Left kidney (tissue), 2 donors: ENCODE results near the gene IP6K1. TPM values are rescaled to one million over a fixed set of nuclear protein-coding genes. Genes with fewer than 3 reads are reported as not detected.
"Not testable (repeated sequence)": the region's sequence is repeated elsewhere in the genome, so short reads cannot be mapped to it uniquely, and the experiment has no call there.

Experiments
- DNase-seq: peaks from one replicate; pipeline ENCODE4 v3.0.0-alpha.2; 2013
- polyA plus RNA-seq: library from polyadenylated mRNA; unstranded; fragments of 120-200 nt; gene quantifications from one replicate; pipeline ENCODE4 v1.2.1, GENCODE V29; 2013; ENCODE audit not compliant: insufficient read length

IP6K1 gene
- polyA plus RNA-seq, 1 donor: 50.9 TPM

DNA sequence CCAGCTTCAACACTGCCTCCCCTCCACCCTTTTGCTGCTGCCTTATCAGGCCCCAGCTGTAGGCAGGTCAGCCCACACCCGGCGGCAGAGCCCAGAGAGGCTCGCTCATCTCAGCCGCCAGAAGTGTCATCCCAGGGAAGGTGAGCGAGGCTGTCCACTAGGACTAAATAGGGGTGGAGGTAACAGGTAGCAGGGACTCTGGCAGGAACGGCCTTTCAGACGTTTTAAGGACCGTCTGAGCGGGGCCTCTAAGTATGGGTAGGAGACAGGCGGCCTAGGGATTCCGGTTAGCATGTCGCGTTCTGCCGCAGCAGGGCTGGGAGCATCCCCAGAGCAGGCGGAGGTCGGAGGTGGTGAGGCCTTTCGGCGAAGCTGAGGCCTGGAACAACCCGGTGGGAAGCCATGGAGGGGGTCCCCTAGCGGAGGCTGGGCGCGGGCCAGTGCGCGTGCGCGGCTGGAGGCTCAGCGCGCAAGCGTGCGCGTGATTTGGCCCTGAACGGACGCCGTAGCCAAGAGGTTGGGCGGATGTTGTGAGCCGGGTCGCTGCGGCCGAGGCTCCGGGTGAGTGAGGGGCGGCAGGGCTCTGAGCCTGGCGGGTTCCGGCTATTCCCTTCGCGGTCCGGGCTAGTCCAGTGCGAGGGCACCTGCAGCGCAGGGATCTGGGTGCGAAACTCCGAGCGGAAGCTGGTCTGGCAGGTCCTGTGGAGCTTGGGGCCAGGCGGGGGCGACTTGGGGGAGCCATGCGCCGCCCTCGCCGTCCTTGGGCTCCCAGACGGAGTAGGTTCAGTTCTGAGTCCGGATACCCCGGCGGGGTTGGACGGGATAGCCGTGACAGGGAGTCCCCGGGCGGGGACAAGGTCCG lies 97.1 kb downstream of the IP6K1 start, which contains the start of the genes MST1 and RNF123:
MST1 (minus strand) TSS at position 429 of the 862 bp plus-strand sequence. CDS start 783 bp downstream, outside the sequence.
RNF123 (plus strand) TSS at position 512 of the 862 bp plus-strand sequence. CDS start 1,609 bp downstream, outside the sequence.
- peak; percentile 93 for DNase-seq

DNA sequence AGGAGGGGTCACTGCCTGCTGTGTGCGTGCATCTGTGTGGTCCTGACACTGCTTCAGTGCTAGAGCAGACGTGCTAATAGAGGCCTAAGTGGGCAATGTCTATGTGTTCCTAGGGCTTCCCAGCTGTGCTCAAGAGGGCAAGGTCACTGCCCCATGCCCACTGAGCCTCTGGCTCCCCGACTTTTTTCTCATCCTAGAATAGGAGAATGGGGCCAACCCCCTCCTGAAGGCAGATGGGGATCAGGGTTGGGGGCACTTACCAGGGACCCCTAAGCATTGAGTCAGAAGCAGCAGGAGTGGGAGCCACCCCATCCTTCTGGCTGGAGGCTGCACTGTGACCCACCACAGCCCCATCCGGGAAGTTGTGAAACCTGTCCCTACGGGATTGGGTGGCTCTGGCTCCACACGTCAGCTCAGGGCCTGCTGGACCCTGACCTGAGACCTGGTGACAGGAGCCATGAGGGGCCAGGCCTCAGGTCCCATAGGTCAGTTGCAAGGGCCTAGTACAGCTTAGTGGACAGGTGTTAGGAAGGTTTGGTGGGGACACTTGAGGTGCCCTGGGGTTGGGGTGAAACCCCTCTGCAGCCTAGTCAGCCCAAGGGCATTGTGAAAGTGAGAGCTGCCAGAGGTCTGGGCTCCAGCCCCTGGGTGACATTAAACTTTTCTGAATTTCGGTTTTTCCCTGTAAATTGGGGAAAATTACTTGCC lies 97.8 kb downstream of the IP6K1 start:
- not testable (repeated sequence) for DNase-seq

DNA sequence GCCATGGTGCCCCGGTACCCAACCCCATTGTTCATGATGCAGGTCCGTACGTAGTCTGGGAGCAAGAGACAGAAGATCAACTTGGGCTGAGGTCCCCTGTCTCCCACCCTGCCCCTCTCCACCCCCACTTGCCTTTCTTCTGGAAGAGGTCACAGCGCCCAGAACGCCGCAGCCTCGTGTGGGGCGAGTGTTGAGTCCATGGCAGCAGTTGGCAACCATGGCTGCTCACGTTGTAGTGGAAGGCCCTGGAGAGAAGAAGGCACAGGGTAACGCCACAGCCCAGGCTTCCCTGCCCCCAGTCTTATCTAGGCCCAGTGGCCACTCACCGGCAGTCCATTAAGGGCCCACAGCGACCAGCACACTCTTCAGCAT lies 98.9 kb downstream of the IP6K1 start:
- not testable (repeated sequence) for DNase-seq

DNA sequence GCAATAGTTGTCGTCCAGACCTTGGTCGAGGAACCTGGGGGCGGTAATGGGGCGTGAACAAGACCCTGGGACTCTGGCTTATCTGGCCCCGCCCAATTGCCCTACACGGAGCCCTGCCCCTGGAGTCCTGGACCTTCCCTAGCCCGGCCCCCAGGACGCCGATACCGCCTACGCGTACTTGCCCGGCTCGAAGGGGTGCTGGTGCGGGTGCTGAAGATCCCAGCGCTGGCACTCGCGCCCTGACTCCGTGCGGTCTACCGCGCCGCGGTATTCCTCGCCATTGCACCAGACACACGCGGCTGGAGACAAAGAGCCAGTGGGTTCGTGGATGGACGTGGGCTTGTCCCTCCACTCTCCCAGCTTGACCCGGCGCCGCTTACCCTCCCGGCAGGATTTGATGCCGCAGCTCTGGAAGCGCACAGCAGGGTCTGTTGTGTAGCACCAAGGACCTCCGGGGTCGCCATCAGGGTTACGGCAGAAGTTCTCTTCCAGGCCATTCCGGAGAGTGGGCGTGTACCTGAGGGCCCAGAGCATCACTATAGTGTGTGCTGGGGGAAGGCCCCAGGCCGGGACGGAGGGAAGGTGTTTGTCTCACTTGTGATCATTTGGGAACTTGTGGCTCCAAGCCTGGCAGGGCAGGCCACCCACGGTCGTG lies 99.4 kb downstream of the IP6K1 start:
- peak; percentile 74 for DNase-seq

DNA sequence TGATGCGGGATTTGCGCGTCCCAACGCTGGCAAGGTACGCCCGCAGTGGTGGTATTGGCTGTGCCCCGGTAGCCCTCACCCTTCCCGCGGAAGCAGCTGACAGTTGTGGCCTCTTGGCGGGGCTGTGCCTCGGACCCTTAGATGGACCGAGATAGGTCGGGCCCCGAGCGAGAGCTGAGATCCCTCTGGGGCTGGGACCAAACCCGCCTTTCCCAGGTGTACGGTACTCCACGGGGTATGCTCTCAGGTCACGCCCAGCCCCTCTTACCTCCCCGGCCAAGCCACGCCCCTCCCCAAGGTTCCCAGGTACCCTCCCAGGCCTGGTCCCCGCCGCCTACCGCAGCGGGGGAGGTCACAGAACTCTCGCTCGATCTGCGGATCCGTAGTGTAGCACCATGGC lies 100.0 kb downstream of the IP6K1 start:
- DNase-seq: peak; percentile 38

DNA sequence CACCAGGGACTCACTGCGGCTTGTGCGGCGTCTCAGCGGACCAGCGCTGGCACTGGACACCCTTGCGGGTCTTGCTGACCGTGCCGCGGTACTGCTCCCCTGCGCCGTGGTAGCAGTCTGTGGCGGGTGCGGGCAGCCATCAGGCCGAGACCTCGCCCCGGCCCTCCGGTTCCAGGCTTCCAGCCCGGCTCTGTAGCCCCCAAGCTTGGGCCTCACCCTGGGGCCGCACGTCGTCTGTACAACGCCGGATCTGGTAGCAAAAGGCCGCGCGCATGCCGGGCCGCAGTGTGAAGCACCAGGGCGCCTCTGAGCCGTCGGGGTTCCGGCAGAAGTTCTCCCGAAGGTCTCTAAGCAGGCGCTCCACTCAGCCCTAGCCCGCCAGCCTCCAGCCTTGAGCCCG lies 100.5 kb downstream of the IP6K1 start:
- not testable (repeated sequence) for DNase-seq

DNA sequence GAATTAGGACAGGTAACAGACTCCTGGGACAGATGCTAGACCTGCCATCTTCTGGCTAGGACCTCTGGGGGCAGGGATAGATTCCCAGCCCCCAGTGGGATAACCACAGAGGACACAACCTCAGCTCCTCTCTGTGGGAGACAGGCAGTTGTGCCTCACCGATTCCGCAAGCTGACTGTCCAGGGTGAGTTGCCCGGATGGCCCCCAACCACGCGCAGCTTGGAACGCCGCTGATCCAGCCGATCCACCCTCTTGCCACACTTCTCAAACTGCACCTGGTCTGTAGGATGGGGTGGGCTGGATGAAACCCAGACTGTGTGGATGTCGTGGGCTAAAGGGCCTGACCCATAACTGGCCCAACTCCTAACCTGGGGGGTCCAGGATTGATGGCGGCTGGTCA lies 101.2 kb downstream of the IP6K1 start:
- DNase-seq: not testable (repeated sequence)

DNA sequence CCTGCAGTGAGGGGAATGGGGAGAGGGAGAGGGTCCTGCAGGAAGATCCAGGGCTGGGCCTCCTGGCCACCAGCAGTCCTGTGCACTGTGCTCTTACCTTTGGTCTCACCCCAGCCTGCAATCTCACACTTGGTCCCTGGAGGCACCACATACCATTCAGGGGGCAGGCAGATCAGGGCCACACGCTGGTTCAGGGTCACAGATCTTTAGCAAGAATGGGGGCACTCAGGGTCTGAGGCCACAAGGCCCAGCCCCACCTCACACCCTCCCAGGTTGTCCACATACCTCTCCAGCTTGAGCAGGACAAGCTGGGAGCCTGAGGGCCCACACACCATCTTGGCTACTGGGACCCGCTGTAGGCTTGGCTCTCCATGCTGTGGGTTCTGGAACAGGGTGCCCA lies 101.9 kb downstream of the IP6K1 start:
- not testable (repeated sequence) for DNase-seq

DNA sequence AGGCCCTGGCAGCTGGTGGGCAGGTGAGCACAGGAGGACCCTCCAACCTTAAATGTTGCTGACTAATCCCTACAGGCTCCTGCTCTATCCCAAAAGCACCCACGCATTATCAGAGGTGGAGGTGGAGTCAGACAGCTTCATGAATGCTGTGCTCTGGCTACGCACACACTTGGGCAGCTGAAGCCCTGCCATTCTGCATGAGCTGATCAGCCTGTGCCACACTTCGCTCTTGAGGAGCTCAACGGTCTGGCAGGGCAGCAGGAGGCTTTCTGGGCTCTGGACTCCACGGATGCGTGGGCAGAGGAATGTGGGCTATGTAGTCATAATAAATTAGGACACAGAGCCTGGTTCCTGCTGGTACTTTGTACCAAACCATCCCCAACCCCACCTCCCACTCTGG lies 103.2 kb downstream of the IP6K1 start:
- no peak for DNase-seq

DNA sequence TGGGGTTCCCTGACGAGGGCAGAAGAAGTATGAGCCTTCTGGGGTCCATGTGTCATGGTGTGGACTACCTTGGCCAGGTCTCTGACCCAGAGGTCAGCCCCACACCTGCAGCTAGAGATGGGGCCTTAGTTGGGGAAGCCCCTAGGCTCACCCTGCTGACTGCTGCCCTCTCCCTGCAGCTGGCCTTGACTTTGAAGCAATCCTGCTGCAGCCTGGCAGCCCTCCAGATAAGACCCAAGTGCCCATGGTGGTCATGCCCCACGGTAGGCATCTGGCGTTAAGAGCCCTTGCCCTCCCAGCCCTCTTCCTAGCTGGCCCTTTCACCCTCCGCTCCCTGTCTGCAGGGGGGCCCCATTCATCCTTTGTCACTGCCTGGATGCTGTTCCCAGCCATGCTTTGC lies 104.8 kb downstream of the IP6K1 start:
- DNase-seq: no peak

DNA sequence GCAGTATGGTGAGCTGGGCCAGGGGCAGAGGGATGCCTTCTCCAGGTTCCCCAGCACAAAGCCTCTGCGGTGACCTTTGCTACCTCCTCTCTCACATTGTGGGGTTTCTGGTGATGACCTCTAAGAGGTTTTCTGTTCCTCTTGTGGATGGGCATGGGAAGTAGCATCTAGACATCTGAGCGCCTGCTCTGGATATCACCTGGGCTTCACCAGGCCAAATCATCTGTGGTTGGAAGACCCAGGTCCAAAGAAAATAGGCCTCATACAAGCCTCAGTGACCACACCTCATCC lies 105.2 kb downstream of the IP6K1 start:
- DNase-seq: no peak

DNA sequence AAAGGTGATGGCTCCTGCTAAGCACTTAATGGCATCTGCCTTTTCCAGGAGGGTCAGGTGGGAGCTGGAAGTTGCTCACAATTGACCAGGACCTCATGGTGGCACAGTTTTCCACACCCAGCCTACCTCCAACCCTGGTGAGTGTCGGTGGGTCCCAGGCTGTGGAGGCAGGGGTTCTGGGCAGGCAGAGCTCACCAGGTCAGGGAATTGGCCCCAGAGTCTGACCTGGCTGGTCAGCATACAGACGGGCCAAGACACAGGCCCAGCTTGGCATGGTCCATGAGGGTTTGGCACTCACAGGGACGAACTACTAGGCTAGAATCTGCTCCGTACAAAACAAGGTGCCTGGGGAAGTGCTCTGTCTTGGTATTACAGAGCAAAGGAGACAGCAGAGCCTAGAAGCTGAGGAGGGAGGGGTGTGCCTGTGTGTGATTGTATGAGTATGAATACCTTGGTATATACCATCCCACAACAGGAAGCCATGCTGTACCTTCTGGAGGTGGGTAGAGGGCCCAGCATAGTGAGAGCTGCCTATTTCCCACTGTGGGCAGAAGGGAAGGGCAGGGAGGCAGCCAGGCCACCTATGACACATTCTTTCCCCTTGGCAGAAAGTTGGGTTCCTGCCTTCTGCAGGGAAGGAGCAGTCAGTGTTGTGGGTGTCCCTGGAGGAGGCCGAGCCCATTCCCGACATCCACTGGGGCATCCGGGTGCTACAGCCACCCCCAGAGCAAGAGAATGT lies 105.7 kb downstream of the IP6K1 start:
- no peak for DNase-seq

DNA sequence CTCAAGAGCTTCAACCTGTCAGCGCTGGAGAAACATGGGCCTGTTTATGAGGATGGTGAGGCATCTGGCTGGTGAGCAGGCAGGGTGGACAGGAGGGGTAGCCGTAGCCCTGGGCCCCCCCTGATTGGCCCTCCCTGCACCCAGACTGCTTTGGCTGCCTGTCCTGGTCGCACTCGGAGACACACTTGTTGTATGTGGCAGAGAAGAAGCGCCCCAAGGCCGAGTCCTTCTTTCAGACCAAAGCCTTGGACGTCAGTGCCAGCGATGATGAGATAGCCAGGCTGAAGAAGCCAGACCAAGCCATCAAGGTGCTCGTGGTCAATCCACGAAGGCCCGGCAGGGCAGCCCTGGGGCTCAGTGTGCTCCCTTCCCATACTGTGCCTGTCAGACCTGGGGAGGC lies 110.4 kb downstream of the IP6K1 start:
- no peak for DNase-seq

DNA sequence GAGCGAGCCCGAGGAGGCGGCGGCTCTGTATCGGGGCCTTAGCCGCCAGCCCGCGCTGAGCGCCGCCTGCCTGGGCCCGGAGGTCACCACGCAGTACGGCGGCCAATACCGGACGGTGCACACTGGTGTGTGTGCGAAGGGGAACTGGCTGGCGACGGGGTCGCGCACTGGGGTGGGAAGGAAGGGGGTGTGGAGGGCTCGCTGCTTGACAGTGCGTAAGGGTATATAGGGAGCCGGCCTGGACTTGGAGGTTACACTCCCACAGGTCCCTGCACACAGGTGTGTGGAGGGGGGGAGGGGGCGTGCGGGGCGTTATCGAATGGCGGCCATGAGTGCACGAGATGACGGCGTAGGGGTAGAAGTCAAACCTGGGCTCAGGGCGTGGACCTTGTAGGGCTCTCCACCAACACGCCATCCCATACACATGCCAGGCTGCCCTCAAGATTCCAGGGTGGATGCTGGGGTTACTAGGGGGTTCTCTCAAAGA lies 111.8 kb downstream of the IP6K1 start:
- no peak for DNase-seq

Other genes starting within 250 kb of the IP6K1 start
- gene BSN, start 232.1 kb downstream of the IP6K1 start, polyA plus RNA-seq: 1.7 TPM
- gene APEH, start 112.2 kb downstream of the IP6K1 start, polyA plus RNA-seq: 140 TPM
- 133 TPM for gene MST1, start 97.1 kb downstream of the IP6K1 start, polyA plus RNA-seq
- gene RNF123, start 97.0 kb downstream of the IP6K1 start, polyA plus RNA-seq: 35.0 TPM
- 2.6 TPM for gene AMIGO3, start 66.9 kb downstream of the IP6K1 start, polyA plus RNA-seq
- gene GMPPB, start 62.6 kb downstream of the IP6K1 start, polyA plus RNA-seq: 14.1 TPM
- gene CDHR4, start 13.3 kb upstream of the IP6K1 start, polyA plus RNA-seq: 0.28 TPM
- 8.6 TPM for gene INKA1, start 16.7 kb upstream of the IP6K1 start, polyA plus RNA-seq
- 40.7 TPM for gene UBA7, start 27.4 kb upstream of the IP6K1 start, polyA plus RNA-seq
- gene TRAIP, start 70.0 kb upstream of the IP6K1 start, polyA plus RNA-seq: 16.3 TPM
- not detected for gene CAMKV, start 83.4 kb upstream of the IP6K1 start, polyA plus RNA-seq
- 2.8 TPM for gene MST1R, start 117.3 kb upstream of the IP6K1 start, polyA plus RNA-seq
- gene MON1A, start 143.3 kb upstream of the IP6K1 start, polyA plus RNA-seq: 6.6 TPM
- 194 TPM for gene RBM6, start 153.6 kb upstream of the IP6K1 start, polyA plus RNA-seq